ENCODE data around the gene CARS2. TPM values are rescaled to one million over a fixed set of nuclear protein-coding genes. Genes with fewer than 3 reads are reported as not detected.

Gene CARS2
- total and polyA plus RNA-seq, 3 experiments from 2014 or later = 39.2 to 84.9 (median 84.5) TPM

- Mint-ChIP-seq H3K9me3 (no peaks in the 10 kb centered on the region), H3K36me3 (no peaks in the 10 kb centered on the region), H3K4me1 (peaks cover 0 to 3% (median 0%) of the 10 kb centered on the region in 3 donors), H3K4me3 (no peak overlapping the region), H3K27ac (no peak overlapping the region), H3K27me3 (peaks cover 0 to 9% of the 10 kb centered on the region in 2 donors)
- H3K36me3 ChIP-seq (ENCODE audit: insufficient read depth, low read length) = no peaks in the 10 kb centered on the region
- no peaks in the 10 kb centered on the region for H3K9me3 ChIP-seq (ENCODE audit: low read length)
- H3K27ac ChIP-seq (ENCODE audit: low read depth, low read length) = no peak overlapping the region
- no peak overlapping the region for H3K4me3 ChIP-seq (ENCODE audit: low read length)
- CTCF ChIA-PET = interaction anchor here (0.6 to 3.7 kb wide), 15 partner anchors 9 to 622 kb away, joined by 3 to 11 read pairs (median 3); partner anchors contain the start of gene RAB20
- H3K4me1 ChIP-seq (ENCODE audit: insufficient read depth, low read length) = no peaks in the 10 kb centered on the region
- peak in 2 of 5 donors; percentile 17 to 21 for DNase-seq
- POLR2A ChIA-PET = no interaction called here
- H3K27me3 ChIP-seq (ENCODE audit: insufficient read depth, low read length, poor library complexity, severe bottlenecking) = no peaks in the 10 kb centered on the region
Measured at GRCh38 chr13:110593430-110594130, 112.3 kb downstream of the CARS2 start.

GRCh38 chr13:110592665-110593064 lies 113.3 kb downstream of the CARS2 start:
- Histone ChIP-seq H3K27me3 (ENCODE audit: insufficient read depth, low read length, poor library complexity, severe bottlenecking) (no peaks in the 10 kb centered on the region), H3K27ac (ENCODE audit: low read depth, low read length) (no peak overlapping the region), H3K9me3 (ENCODE audit: low read length) (no peaks in the 10 kb centered on the region), H3K36me3 (ENCODE audit: insufficient read depth, low read length) (no peaks in the 10 kb centered on the region), H3K4me1 (ENCODE audit: insufficient read depth, low read length) (no peaks in the 10 kb centered on the region), H3K4me3 (ENCODE audit: low read length) (no peak overlapping the region)
- ChIA-PET CTCF (no interaction called here), POLR2A (no interaction called here)
- no peak for DNase-seq
- H3K36me3 Mint-ChIP-seq = no peaks in the 10 kb centered on the region
- peaks cover 0 to 3% (median 0%) of the 10 kb centered on the region in 3 donors for H3K4me1 Mint-ChIP-seq
- peaks cover 0 to 9% of the 10 kb centered on the region in 2 donors for H3K27me3 Mint-ChIP-seq
- no peaks in the 10 kb centered on the region for H3K9me3 Mint-ChIP-seq
- H3K27ac Mint-ChIP-seq = peak overlapping the region in 1 of 8 donors; percentile 50
- H3K4me3 Mint-ChIP-seq = no peak overlapping the region

Other genes starting within 250 kb of the CARS2 start
- gene RAB20, start 144.4 kb downstream of the CARS2 start, total RNA-seq = 1 to 10 TPM in 1 of 2 experiments, under 1 TPM in 1; 0.84 to 1.2 TPM
- 2.7 TPM for gene RAB20, start 144.4 kb downstream of the CARS2 start, polyA plus RNA-seq
- 10 to 100 TPM; 19.9 to 20.7 TPM for gene NAXD, start 90.6 kb downstream of the CARS2 start, total RNA-seq
- 17.0 TPM for gene NAXD, start 90.6 kb downstream of the CARS2 start, polyA plus RNA-seq
- 10 to 100 TPM; 16.6 to 16.9 TPM for gene ING1, start 7.6 kb upstream of the CARS2 start, total RNA-seq
- gene ING1, start 7.6 kb upstream of the CARS2 start, polyA plus RNA-seq = 18.5 TPM
- 10 to 100 TPM; 65.4 to 76.1 TPM for gene ANKRD10, start 209.0 kb upstream of the CARS2 start, total RNA-seq
- 65.8 TPM for gene ANKRD10, start 209.0 kb upstream of the CARS2 start, polyA plus RNA-seq